ENCODE data around the gene CD22.

CD22 gene

GRCh38 chr19:35346193-35347052, 17.4 kb downstream of the CD22 start:
- no peak overlapping the region for H3K27ac ChIP-seq
- DNase-seq, result no peak
- H3K4me3 ChIP-seq (ENCODE audit: low read depth, low read length), result no peak overlapping the region
- in situ Hi-C loops (cut with HindIII; ENCODE audit: low pct_ligation_motif_present, low sequenced_read_pairs), result no loop called here
- TF ChIP-seq CTCF (IDR thresholded peaks at IDR 0.05; ENCODE audit: low read depth, low read length, missing control alignments), result no peak
- H3K36me3 ChIP-seq (replicated peaks), result no peaks in the 10 kb centered on the region
- no peaks in the 10 kb centered on the region for H3K27me3 ChIP-seq (replicated peaks)

- Histone ChIP-seq H3K27ac (no peak within 1 kb of the TSS), H3K27me3 (replicated peaks) (no peaks in the 10 kb centered on the region), H3K36me3 (replicated peaks) (no peaks in the 10 kb centered on the region), H3K4me3 (ENCODE audit: low read depth, low read length) (no peak within 1 kb of the TSS)
- DNase-seq, result no peak
- in situ Hi-C loops (cut with HindIII; ENCODE audit: low pct_ligation_motif_present, low sequenced_read_pairs), result no loop called here
- TF ChIP-seq CTCF (IDR thresholded peaks at IDR 0.05; ENCODE audit: low read depth, low read length, missing control alignments), result no peak
Observed at GRCh38 chr19:35347171-35347929, 18.4 kb downstream of the CD22 start, which contains the start of gene FFAR1. TSS of gene FFAR1 (plus strand) at chr19:35347902. CDS start at chr19:35351552, 3,650 bp downstream.

GRCh38 chr19:35347930-35348298, 18.9 kb downstream of the CD22 start:
- DNase-seq, result no peak
- no peaks in the 10 kb centered on the region for H3K36me3 ChIP-seq (replicated peaks)
- no peaks in the 10 kb centered on the region for H3K27me3 ChIP-seq (replicated peaks)
- TF ChIP-seq CTCF (IDR thresholded peaks at IDR 0.05; ENCODE audit: low read depth, low read length, missing control alignments), result no peak
- in situ Hi-C loops (cut with HindIII; ENCODE audit: low pct_ligation_motif_present, low sequenced_read_pairs), result no loop called here
- H3K4me3 ChIP-seq (ENCODE audit: low read depth, low read length), result no peak overlapping the region
- no peak overlapping the region for H3K27ac ChIP-seq

GRCh38 chr19:35348911-35349611, 20.1 kb downstream of the CD22 start:
- TF ChIP-seq CTCF (IDR thresholded peaks at IDR 0.05; ENCODE audit: low read depth, low read length, missing control alignments), result no peak
- no peaks in the 10 kb centered on the region for H3K27me3 ChIP-seq (replicated peaks)
- no peak for DNase-seq
- H3K27ac ChIP-seq, result no peak overlapping the region
- in situ Hi-C loops (cut with HindIII; ENCODE audit: low pct_ligation_motif_present, low sequenced_read_pairs), result no loop called here
- H3K4me3 ChIP-seq (ENCODE audit: low read depth, low read length), result no peak overlapping the region
- H3K36me3 ChIP-seq (replicated peaks), result no peaks in the 10 kb centered on the region

GRCh38 chr19:35349614-35350521, 20.9 kb downstream of the CD22 start:
- TF ChIP-seq CTCF (IDR thresholded peaks at IDR 0.05; ENCODE audit: low read depth, low read length, missing control alignments), result no peak
- no peak for DNase-seq
- in situ Hi-C loops (cut with HindIII; ENCODE audit: low pct_ligation_motif_present, low sequenced_read_pairs), result no loop called here
- Histone ChIP-seq H3K4me3 (ENCODE audit: low read depth, low read length) (no peak overlapping the region), H3K27me3 (replicated peaks) (no peaks in the 10 kb centered on the region), H3K36me3 (replicated peaks) (no peaks in the 10 kb centered on the region), H3K27ac (no peak overlapping the region)

Data from brain microvascular endothelial cell (primary cell).